Neuronal stem cell (in vitro differentiated cells): ENCODE data around the gene SPACDR.

Source experiments
- DNase-seq: peaks from one replicate; pipeline ENCODE4 v3.0.0-alpha.2; 2013; ENCODE audit warnings: low spot score
- H2AFZ ChIP-seq: one replicate; pipeline ENCODE4 v1.6.1; 2013; ENCODE audit warnings: mild to moderate bottlenecking, low read length, inconsistent platforms
- H2AK5ac ChIP-seq: 2 replicates; pipeline ENCODE4 v1.6.1; 2013; ENCODE audit warnings: low read depth, mild to moderate bottlenecking, inconsistent platforms, low read length, moderate library complexity, mixed read lengths
- H2BK120ac ChIP-seq: 2 replicates; pipeline ENCODE4 v1.6.1; 2013; ENCODE audit warnings: low read depth, mild to moderate bottlenecking, inconsistent platforms, low read length, moderate library complexity, mixed read lengths
- H2BK12ac ChIP-seq: one replicate; pipeline ENCODE4 v1.6.1; 2013; ENCODE audit warnings: low read length, inconsistent platforms
- H2BK15ac ChIP-seq: 2 replicates; pipeline ENCODE4 v1.6.1; 2013; ENCODE audit warnings: mild to moderate bottlenecking, low read length, inconsistent platforms, mixed read lengths
- H2BK5ac ChIP-seq: one replicate; pipeline ENCODE4 v1.6.1; 2013; ENCODE audit warnings: inconsistent platforms, mild to moderate bottlenecking, low read length, moderate library complexity
- H3K14ac ChIP-seq: one replicate; pipeline ENCODE4 v1.6.1; 2013; ENCODE audit warnings: low read length, inconsistent platforms
- H3K18ac ChIP-seq: 2 replicates; pipeline ENCODE4 v1.6.1; 2013; ENCODE audit warnings: low read length, inconsistent platforms
- H3K23ac ChIP-seq: 2 replicates; pipeline ENCODE4 v1.6.1; 2013; ENCODE audit warnings: low read depth, mild to moderate bottlenecking, mixed read lengths, low read length, inconsistent platforms; ENCODE audit not compliant: poor library complexity
- H3K27ac ChIP-seq: replicated peaks from 3 replicates; pipeline ENCODE4 v1.5.1; 2013; ENCODE audit warnings: low read length, inconsistent platforms
- H3K27me3 ChIP-seq, 3 experiments: 2 replicates each; pipeline ENCODE4 v1.6.1; 2013; ENCODE audit warnings: low read length in 3 of 3, mild to moderate bottlenecking in 2 of 3, inconsistent platforms in 1 of 3, low read depth in 1 of 3, mixed read lengths in 1 of 3, moderate library complexity in 1 of 3; ENCODE audit not compliant: control insufficient read depth in 3 of 3, insufficient read depth in 3 of 3
- H3K36me3 ChIP-seq, 2 donors: replicated peaks in 1 of 2; 2 replicates each; pipeline ENCODE4 v1.6.1; 2013; ENCODE audit warnings: low read length in 2 of 2; ENCODE audit not compliant: control insufficient read depth in 2 of 2, insufficient read depth in 2 of 2
- H3K4ac ChIP-seq: 2 replicates; pipeline ENCODE4 v1.6.1; 2013; ENCODE audit warnings: inconsistent platforms, mild to moderate bottlenecking, low read length, moderate library complexity
- H3K4me1 ChIP-seq, 2 donors: 1 replicate in 1 of 2; 2 replicates in 1 of 2; pipeline ENCODE4 v1.6.1; 2013; ENCODE audit warnings: low read length in 2 of 2, low read depth in 1 of 2; ENCODE audit not compliant: control insufficient read depth in 2 of 2, insufficient read depth in 1 of 2
- H3K4me2 ChIP-seq: one replicate; pipeline ENCODE4 v1.6.1; 2013; ENCODE audit warnings: mild to moderate bottlenecking, low read length, inconsistent platforms; ENCODE audit not compliant: insufficient read depth, poor library complexity, severe bottlenecking
- H3K4me3 ChIP-seq, 2 donors: 2 replicates each; pipeline ENCODE4 v1.5.1; 2013; ENCODE audit warnings: low read length in 2 of 2, mild to moderate bottlenecking in 2 of 2, inconsistent platforms in 1 of 2, moderate library complexity in 1 of 2
- H3K79me1 ChIP-seq: one replicate; pipeline ENCODE4 v1.6.1; 2013; ENCODE audit warnings: low read depth, mild to moderate bottlenecking, inconsistent platforms, low read length, moderate library complexity
- H3K9ac ChIP-seq: one replicate; pipeline ENCODE4 v1.6.1; 2013; ENCODE audit warnings: mild to moderate bottlenecking, low read depth, low read length, inconsistent platforms; ENCODE audit not compliant: poor library complexity
- H3K9me3 ChIP-seq, 2 donors: replicated peaks in 1 of 2; 2 replicates each; pipeline versions ENCODE3 to v1.6.1; 2013; ENCODE audit warnings: low read length in 2 of 2, mild to moderate bottlenecking in 2 of 2, inconsistent platforms in 1 of 2, low read depth in 1 of 2, mixed read lengths in 1 of 2, moderate library complexity in 1 of 2; ENCODE audit not compliant: control insufficient read depth in 2 of 2, insufficient read depth in 1 of 2
- H4K8ac ChIP-seq: one replicate; pipeline ENCODE4 v1.6.1; 2013; ENCODE audit warnings: low read depth, mild to moderate bottlenecking, inconsistent platforms, low read length, moderate library complexity
- H4K91ac ChIP-seq: one replicate; pipeline ENCODE4 v1.6.1; 2013; ENCODE audit warnings: low read length, low read depth, mild to moderate bottlenecking, inconsistent platforms; ENCODE audit not compliant: poor library complexity
- WGBS, 2 donors: extraction: QIAGEN DNeasy Blood & Tissue Kit; methylation state at CpG; one replicate each; pipeline ENCODE4 v1.1.7; 2013; ENCODE audit warnings: missing lambda C conversion rate in 2 of 2, mixed read lengths in 1 of 2; ENCODE audit not compliant: insufficient read length in 2 of 2, insufficient replicate concordance in 1 of 2; ENCODE audit errors: extremely low coverage in 2 of 2; 5-methylcytosine and 5-hydroxymethylcytosine counted together

The SPACDR gene

GRCh38 chr7:100435401-100436304 is 28.4 kb downstream of the SPACDR start:
- Histone ChIP-seq H4K8ac (peak overlapping the region; percentile 9), H3K14ac (peak overlapping the region; percentile 84), H3K9ac (peak overlapping the region; percentile 98), H2AK5ac (peak overlapping the region; percentile 66), H2BK15ac (peak overlapping the region; percentile 76), H3K27ac (peak overlapping the region; percentile 83), H3K4ac (peak overlapping the region; percentile 6), H3K27me3 (no peaks in the 10 kb centered on the region), H3K79me1 (peaks cover 16% of the 10 kb centered on the region), H2BK5ac (peak overlapping the region; percentile 56), H3K23ac (peak overlapping the region; percentile 94), H2AFZ (peak overlapping the region; percentile 73), H3K18ac (peak overlapping the region; percentile 98), H4K91ac (no peak overlapping the region), H3K4me1 (peaks cover 22 to 27% of the 10 kb centered on the region in 2 donors), H2BK12ac (no peak overlapping the region), H3K9me3 (no peaks in the 10 kb centered on the region), H3K4me3 (peak overlapping the region; percentile 91 to 97), H2BK120ac (peak overlapping the region; percentile 5), H3K36me3 (peaks cover 28 to 52% of the 10 kb centered on the region in 2 donors), H3K4me2 (peak overlapping the region; percentile 92)
- DNase-seq: no peak
- WGBS, 2 donors: no CpG with 5 or more reads among the region's 81 CpGs

GRCh38 chr7:100434297-100435144 is 29.5 kb downstream of the SPACDR start:
- H2BK12ac ChIP-seq: no peak overlapping the region
- H4K91ac ChIP-seq: no peak overlapping the region
- no CpG with 5 or more reads among the region's 22 CpGs for WGBS, 2 donors
- no peaks in the 10 kb centered on the region for H3K9me3 ChIP-seq
- no peak overlapping the region for H3K23ac ChIP-seq
- H3K27ac ChIP-seq: no peak overlapping the region
- no peak overlapping the region for H2AK5ac ChIP-seq
- no peaks in the 10 kb centered on the region for H3K27me3 ChIP-seq
- peaks cover 16% of the 10 kb centered on the region for H3K79me1 ChIP-seq
- H3K4me2 ChIP-seq: peak overlapping the region; percentile 92
- H3K4ac ChIP-seq: no peak overlapping the region
- no peak overlapping the region for H2BK120ac ChIP-seq
- H3K36me3 ChIP-seq: peaks cover 28 to 55% of the 10 kb centered on the region in 2 donors
- peak overlapping the region; percentile 56 for H2BK5ac ChIP-seq
- H3K18ac ChIP-seq: no peak overlapping the region
- no peak overlapping the region for H3K9ac ChIP-seq
- peaks cover 24 to 30% of the 10 kb centered on the region in 2 donors for H3K4me1 ChIP-seq
- no peak for DNase-seq
- no peak overlapping the region for H4K8ac ChIP-seq
- H3K14ac ChIP-seq: no peak overlapping the region
- peak overlapping the region in 1 of 2 donors; percentile 91 for H3K4me3 ChIP-seq
- no peak overlapping the region for H2BK15ac ChIP-seq
- no peak overlapping the region for H2AFZ ChIP-seq

GRCh38 chr7:100433592-100434296 is 30.3 kb downstream of the SPACDR start:
- Histone ChIP-seq H3K9ac (no peak overlapping the region), H3K4ac (no peak overlapping the region), H3K14ac (no peak overlapping the region), H2BK5ac (no peak overlapping the region), H2AFZ (no peak overlapping the region), H4K8ac (no peak overlapping the region), H3K4me1 (peaks cover 24 to 30% of the 10 kb centered on the region in 2 donors), H3K23ac (no peak overlapping the region), H3K9me3 (no peaks in the 10 kb centered on the region), H3K36me3 (peaks cover 28 to 55% of the 10 kb centered on the region in 2 donors), H2BK15ac (no peak overlapping the region), H2BK12ac (no peak overlapping the region), H3K79me1 (peaks cover 16% of the 10 kb centered on the region), H3K4me2 (no peak overlapping the region), H4K91ac (no peak overlapping the region), H2AK5ac (no peak overlapping the region), H3K18ac (no peak overlapping the region), H3K4me3 (no peak overlapping the region), H3K27ac (no peak overlapping the region), H3K27me3 (no peaks in the 10 kb centered on the region), H2BK120ac (no peak overlapping the region)
- no CpG with 5 or more reads among the region's 10 CpGs for WGBS, 2 donors
- no peak for DNase-seq
